Jurkat, Clone E6-1 (cell line): ENCODE measurements around the gene SMPD4. TPM values are rescaled to one million over a fixed set of nuclear protein-coding genes. Genes with fewer than 3 reads are reported as not detected.
"Not testable (repeated sequence)": the region's sequence is repeated elsewhere in the genome, so short reads cannot be mapped to it uniquely, and the experiment has no call there.

Source experiments
- DNase-seq: peaks from one replicate; pipeline ENCODE4 v3.0.0-alpha.2; 2011; ENCODE audit warnings: low read depth, low spot score
- H3K4me3 ChIP-seq: 2 replicates; pipeline ENCODE4 v1.5.1; 2011; ENCODE audit warnings: mild to moderate bottlenecking, low read length, control low read depth, moderate library complexity
- polyA plus RNA-seq: library from polyadenylated mRNA; unstranded; fragments of >200 nt; gene quantifications from one replicate; pipeline ENCODE4 v1.2.1, GENCODE V29; 2012; ENCODE audit warnings: missing spikeins; ENCODE audit not compliant: insufficient read length, insufficient read depth

Gene SMPD4, protein sequence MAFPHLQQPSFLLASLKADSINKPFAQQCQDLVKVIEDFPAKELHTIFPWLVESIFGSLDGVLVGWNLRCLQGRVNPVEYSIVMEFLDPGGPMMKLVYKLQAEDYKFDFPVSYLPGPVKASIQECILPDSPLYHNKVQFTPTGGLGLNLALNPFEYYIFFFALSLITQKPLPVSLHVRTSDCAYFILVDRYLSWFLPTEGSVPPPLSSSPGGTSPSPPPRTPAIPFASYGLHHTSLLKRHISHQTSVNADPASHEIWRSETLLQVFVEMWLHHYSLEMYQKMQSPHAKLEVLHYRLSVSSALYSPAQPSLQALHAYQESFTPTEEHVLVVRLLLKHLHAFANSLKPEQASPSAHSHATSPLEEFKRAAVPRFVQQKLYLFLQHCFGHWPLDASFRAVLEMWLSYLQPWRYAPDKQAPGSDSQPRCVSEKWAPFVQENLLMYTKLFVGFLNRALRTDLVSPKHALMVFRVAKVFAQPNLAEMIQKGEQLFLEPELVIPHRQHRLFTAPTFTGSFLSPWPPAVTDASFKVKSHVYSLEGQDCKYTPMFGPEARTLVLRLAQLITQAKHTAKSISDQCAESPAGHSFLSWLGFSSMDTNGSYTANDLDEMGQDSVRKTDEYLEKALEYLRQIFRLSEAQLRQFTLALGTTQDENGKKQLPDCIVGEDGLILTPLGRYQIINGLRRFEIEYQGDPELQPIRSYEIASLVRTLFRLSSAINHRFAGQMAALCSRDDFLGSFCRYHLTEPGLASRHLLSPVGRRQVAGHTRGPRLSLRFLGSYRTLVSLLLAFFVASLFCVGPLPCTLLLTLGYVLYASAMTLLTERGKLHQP
- 61.3 TPM for polyA plus RNA-seq

DNA sequence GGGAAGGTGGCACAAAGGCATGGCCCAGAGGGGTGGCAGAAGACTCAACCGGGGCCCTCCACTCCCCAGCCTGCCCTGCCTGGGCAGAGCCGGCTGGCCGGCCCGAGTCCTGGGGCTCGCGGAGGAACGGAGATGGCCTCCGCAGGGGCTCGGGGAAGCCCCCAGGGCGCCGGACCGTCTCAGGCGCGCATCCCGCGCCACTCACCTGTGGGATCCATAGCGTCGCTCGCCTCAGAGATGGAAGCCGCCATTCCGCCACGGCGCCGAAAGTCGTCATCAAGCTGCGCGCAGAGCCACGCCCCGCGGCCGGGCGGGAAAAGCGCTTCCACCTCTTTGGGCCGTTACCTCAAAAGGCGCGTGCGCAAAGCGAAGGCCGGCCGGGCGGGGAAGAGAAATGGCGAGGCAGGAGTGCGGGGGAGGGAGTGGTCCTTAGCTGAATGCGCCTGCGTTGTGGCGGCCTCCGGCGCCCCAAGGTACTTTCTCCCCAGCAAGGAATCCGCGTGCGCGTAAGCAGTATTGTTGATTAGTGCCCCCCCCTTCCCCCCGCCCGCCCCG is at the start of gene SMPD4:
Gene SMPD4, minus strand, starts transcription at position 278 of the 555 bp plus-strand sequence. CDS start 5,010 bp downstream, outside the sequence.
- peak; percentile 90 for DNase-seq
- H3K4me3 ChIP-seq: peak within 1 kb of the TSS; percentile 94

DNA sequence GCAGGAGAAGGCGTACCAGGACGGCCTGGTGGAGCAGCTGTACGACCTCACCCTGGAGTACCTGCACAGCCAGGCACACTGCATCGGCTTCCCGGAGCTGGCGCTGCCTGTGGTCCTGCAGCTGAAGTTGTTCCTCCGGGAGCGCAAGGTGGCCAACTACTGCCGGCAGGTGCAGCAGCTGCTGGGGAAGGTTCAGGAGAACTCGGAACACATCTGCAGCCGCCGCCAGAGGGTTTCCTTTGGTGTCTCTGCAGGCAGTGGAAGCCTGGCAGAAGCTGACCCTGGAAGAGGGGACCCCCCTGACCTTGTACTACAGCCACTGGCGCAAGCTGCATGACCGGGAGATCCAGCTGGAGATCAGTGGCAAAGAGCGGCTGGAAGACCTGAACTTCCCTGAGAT is 49.5 kb upstream of the SMPD4 start:
- not testable (repeated sequence) for H3K4me3 ChIP-seq, DNase-seq

DNA sequence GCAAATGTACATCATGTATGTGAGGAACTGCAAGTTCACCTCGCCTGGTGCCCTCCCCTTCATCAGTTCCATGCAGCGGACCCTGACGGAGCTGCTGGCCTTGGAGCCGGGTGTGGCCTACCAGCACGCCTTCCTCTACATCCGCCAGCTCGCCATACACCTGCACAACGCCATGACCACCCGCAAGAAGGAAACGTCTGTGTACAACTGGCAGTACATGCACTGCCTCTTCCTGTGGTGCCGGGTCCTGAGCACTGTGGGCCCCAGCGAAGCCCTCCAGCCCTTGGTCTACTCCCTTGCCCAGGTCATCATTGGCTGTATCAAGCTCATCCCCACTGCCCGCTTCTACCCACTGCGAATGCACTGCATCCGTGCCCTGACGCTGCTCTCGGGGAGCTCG is 49.0 kb upstream of the SMPD4 start:
- not testable (repeated sequence) for H3K4me3 ChIP-seq, DNase-seq

DNA sequence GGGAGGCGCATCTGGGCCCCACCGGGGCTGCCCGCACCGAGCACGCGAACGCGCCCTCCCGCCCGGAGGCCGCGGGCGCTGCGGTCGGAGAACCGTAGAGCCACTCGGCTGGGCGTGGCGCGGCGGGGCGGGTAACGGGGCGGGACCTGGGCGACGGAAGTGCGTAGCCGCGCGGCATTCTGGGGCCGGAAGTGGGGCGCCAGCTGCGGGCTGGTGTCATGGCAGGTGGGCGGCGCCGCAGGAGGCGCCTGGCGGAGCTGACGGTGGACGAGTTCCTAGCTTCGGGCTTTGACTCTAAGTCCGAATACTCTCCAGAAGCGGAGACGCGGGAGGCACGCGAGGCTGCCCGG is 47.7 kb upstream of the SMPD4 start:
- not testable (repeated sequence) for DNase-seq, H3K4me3 ChIP-seq

DNA sequence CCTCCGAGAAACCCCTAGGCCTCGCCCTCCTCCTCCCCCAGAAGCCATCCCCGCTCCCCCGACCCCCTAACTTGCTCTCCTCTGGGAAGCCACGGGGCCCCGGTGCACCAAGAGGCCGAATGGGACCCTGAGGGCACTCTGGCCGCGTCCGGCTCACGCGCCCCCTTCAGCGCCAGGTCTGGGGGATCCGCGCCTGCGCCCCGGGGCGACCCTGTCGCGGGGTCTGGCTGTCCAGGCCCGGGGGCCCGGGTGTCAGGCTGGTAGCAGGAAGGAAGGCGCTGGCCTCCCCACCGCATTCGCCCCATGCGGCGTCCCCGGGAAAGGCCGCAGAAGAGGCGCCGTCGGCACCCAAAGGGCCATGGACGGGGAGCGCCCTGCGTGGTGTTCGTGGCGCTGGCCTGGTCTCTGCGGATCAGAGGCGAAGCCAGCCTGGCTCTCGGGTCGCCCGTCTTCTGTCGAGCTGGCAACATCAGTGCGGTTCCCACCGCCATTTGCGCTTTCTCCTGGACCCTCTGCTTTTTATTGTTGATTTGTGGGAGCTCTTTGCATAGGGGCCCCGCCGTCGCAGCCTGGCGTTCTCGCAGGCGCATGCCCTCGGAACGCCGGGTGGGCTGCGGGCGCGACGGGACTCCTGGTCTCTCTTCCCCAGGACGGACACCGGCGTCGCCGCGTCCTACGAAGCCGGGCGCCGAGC is 47.2 kb upstream of the SMPD4 start:
- H3K4me3 ChIP-seq, DNase-seq: not testable (repeated sequence)

DNA sequence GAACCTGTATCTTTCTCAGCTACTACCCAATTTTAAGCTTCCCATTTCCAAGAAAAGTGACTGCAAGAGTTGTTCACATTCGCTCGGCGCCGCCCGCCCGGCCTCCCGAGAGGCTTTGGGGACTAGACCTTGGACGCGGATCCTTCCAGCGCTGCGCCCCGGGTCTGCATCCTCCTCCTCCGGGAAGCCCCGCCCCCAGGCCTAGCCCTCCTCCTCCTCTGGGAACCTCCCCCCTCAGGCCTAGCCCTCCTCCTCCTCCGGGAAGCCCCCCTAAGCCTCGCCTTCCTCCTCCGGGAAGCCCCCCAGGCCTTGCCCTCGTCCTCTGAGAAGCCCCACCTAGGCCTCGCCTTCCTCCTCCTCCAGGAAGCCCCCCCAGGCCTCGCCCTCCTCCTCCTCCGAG is 46.6 kb upstream of the SMPD4 start:
- not testable (repeated sequence) for DNase-seq, H3K4me3 ChIP-seq

DNA sequence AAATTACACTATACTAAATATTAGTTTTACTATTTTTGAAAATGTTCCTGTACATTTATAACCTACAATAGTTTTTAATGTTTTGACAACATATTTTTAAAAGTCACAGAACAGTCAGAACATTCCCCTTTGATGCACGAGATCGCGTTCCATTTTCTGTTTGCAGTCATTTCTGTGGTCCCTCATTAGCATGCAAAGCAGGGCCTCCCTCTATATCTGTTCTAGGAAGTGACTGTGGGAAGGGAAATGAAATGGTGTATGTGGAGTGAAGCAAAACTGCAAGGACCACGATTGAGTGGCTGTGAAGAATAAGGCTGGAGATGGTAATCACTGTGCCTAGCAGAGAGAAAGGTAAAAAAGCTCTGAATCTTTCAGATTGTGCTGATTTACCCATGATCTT is 41.1 kb upstream of the SMPD4 start:
- H3K4me3 ChIP-seq, DNase-seq: not testable (repeated sequence)

DNA sequence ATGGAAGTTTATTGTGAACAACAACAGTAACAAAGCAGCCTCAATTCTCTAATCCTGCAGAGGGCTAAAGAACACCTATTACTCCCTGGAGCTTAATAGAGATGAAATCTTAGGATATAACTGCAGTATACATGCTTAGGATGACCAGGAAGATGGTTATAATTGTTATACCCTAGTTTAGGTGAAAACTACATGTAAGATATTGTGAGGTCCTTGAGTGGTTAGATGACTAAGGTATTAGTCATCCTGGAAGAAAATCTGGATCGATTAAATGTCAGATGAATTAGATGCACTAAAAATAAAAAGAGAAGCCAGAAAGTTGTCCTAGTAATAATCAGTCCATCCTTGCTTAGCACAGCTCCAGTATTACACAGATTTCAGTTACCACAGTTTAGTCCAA is 39.1 kb upstream of the SMPD4 start:
- not testable (repeated sequence) for H3K4me3 ChIP-seq, DNase-seq

DNA sequence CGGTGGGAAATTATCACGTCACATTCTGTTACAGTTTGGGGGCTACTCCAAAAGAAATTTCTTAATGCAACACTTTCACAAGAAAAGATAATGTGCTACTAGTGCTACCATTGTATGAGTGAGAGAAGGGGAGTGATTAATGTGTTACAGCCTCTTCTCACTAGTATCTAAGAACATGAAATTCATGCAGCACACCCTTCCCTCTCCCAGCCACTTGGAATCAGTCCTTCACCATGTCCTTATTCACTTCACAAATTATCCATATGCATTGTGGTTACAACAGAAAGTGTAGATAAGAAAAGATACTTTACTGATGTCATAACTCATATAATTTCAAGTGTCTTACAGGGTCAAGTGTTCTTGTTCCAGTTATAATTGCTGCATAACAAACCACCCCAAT is 37.7 kb upstream of the SMPD4 start:
- not testable (repeated sequence) for DNase-seq, H3K4me3 ChIP-seq

DNA sequence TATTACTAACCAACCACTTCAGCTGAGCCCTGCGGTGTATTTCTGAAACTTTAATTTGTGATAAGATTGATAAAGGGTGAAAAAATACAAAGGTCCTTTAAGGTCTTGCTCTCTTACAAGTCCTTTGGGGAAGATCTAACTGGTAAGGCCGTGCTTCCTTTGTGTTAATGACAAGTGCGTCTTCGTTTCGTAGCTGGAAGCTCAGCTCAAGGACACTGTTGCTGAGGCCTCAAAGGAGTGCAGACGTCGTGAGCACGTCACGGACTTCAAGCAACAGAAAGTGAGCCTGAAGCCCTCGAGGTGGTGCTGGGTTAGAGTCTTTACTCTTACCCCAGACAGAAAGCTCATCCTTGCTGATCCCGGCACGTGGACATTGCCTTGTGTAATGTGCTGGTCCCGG is 25.6 kb upstream of the SMPD4 start:
- DNase-seq, H3K4me3 ChIP-seq: not testable (repeated sequence)

DNA sequence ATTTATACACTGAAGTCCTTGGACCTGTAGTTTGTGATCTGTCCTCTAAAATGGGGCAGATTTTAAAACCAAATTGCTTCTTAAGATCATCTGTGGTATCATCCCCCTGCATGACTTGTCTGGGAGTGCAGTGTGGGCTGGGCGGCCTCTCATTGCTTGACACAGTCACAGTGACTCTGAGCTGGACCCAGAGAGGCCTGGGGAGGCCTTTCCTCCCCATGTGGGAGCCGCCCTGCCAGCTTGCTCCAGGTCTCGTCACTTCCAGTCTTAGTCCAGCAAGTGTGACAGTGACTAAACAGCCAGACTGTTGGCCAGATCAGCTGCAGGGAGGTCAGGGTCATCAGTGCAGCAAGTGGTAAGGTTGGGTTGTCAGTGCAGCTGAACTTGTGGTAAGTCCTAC is 21.7 kb upstream of the SMPD4 start:
- H3K4me3 ChIP-seq, DNase-seq: not testable (repeated sequence)

DNA sequence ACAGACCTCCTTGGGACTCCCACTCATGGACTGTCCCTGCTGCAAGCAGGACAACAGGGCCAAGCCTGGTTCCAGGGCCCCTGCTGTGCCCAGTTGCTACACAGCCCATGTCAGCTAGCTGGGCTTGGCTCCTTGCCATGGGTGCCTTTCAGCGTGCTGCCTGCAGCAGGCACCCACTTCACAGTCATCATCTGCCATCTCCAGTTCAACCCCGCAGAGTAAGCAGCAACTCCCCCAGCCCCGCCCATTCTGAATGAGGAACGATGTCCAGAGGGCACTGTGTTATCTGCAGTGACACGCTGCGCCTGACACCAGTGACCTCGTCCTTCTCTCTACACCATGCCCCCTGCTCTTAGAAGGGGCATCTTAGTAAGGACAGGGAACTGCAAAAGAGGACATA is 21.1 kb upstream of the SMPD4 start:
- not testable (repeated sequence) for DNase-seq, H3K4me3 ChIP-seq

DNA sequence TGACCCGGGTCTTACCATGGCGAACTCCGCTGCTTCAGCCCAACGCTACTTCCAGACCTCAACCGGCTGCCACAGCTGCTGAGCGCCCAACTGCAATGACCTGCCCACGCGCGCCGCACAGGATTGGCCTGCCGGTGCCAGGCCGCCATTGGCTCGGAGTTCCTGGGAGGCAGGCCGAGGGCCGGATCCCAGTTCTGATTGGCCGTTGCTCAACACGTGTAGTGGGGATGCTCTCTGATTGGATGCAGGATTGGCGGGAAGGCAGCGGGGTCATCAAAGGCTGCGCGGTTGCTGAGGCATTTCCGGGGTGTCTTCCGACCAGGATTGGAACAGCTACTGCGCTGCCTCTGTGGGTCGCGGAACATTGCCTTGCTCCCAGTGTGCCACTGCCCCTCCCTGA is 16.9 kb upstream of the SMPD4 start, which contains the start of gene TUBA3E:
Gene TUBA3E, minus strand, starts transcription at position 97 of the 400 bp plus-strand sequence. Its CDS starts 79 bp downstream, at position 18.
- H3K4me3 ChIP-seq: no peak within 1 kb of the TSS
- no peak for DNase-seq

DNA sequence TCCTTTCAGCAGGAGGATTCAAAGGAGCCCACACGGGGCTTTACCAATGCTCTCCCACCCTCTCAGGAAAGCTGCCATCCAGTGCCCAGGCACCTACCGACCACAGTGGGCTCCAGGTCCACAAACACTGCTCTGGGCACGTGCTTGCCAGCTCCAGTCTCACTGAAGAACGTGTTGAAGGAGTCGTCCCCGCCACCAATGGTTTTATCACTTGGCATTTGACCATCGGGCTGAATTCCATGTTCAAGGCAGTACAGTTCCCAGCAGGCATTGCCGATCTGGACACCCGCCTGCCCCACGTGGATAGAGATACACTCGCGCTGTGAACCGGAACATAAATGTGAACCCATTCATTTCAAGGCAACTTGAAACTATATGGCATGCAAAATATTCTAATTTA is 14.7 kb upstream of the SMPD4 start:
- H3K4me3 ChIP-seq, DNase-seq: not testable (repeated sequence)

DNA sequence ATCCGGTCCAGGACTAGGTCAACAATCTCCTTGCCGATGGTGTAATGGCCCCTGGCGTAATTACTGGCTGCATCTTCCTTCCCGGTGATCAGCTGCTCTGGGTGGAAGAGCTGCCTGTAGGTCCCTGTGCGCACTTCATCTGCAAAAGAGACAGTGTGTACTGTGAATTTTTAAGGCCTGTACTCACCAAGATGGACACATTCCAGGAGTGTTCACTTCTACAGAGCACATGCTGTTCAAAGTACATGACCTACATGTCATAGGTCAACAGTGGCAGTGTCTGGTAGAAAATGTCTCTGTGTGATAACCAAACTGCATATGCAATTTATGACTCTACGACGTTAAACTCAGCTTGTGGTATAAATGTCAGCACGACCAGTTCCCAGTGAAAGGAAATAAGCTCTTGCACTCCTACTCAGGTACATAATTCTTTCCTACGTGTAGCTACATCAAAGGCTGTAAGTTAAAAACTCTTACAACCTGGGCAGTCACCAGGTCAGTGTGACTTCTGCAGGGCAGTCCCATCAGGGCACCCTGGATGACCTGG is 13.8 kb upstream of the SMPD4 start:
- DNase-seq, H3K4me3 ChIP-seq: not testable (repeated sequence)

DNA sequence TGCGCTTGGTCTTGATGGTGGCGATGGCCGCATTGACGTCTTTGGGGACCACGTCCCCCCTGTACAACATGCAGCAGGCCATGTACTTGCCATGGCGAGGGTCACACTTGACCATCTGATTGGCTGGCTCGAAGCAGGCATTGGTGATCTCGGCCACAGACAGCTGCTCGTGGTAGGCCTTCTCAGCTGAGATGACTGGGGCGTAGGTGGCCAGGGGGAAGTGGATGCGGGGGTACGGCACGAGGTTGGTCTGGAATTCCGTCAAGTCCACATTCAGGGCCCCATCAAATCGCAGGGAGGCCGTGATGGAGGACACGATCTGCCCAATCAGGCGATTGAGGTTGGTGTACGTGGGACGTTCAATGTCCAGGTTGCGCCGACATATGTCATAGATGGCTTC is 12.4 kb upstream of the SMPD4 start:
- not testable (repeated sequence) for H3K4me3 ChIP-seq, DNase-seq

DNA sequence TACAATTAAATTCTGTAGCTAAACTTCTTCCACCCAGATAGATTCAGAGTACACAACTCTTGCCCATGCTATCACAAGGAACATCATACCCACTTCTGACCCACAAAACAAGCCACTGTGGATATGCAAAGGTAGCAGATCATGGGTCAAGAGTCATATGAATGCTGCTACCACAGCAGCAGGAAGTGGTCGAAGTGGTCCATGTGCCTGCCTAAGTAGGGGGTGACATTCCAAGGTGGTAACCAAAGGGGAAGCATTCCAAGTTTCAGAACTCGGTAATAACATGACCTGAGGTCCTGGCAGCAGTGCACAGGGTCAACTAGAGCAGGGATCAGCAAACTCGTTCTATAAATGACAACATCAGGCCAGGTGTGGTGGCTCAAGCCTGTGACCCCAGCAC is 11.0 kb upstream of the SMPD4 start:
- DNase-seq, H3K4me3 ChIP-seq: not testable (repeated sequence)

DNA sequence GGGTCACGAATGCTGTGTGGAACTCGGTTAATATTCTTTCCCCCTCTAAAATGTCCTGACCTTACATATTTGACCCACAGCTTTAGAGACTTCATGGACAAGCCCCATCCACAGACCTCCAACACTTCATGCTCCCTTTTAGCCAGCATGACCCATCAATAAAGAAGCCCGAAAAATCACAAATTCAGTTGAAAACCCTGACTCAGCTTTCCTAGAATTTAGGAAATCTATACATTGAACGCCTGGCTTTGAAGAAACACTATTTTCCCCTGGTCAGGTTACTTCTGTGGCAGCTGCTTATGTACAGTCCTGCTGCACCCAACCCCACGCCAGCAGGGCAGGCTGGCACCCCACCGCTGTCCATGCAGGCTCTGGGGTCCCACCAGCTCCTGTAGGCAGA is 9.9 kb upstream of the SMPD4 start:
- not testable (repeated sequence) for H3K4me3 ChIP-seq, DNase-seq

DNA sequence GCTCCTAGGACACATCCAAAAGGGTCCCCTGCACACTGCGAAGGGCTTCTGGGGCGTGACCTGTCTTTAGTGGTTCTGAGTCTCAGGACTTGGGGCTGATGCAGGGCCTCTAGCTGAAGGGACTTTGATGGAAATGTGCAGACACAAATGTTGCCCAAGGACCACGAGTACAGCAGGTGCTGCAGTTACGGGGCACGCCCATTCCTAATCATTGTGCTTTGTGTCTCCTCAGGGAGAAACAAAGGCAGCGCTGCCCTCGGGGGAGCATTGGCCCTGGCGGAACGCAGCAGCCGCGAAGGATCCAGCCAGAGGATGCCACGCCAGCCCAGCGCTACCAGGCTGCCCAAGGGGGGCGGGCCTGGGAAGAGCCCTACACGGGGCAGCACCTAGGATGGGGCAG is 8.8 kb upstream of the SMPD4 start:
- no peak for DNase-seq
- H3K4me3 ChIP-seq: no peak overlapping the region
